Stimulated activated CD4-positive, alpha-beta T cell treated with anti-CD3 and anti-CD28 coated beads, TNF-alpha, amount 100 ng/mL, for 1 hour (primary cell): ENCODE data around the gene CASQ1.

Experiments
- DNase-seq, 3 donors: peaks; one replicate each; pipeline ENCODE4 v3.0.0-alpha.2; 2020; ENCODE audit warnings: low read depth in 3 of 3, low spot score in 1 of 3

CASQ1 gene

GRCh38 chr1:160189649-160190625, at the start of gene CASQ1:
Gene CASQ1, plus strand, starts transcription at chr1:160190575. Its CDS starts 177 bp downstream, at chr1:160190752.
- no peak for DNase-seq

- DNase-seq = no peak
These were observed 46.7 kb upstream of the CASQ1 start for GRCh38 chr1:160143695-160144094.

- no peak for DNase-seq
These were observed 45.5 kb upstream of the CASQ1 start for GRCh38 chr1:160144921-160145320.

GRCh38 chr1:160146107-160146506, 44.3 kb upstream of the CASQ1 start:
- no peak for DNase-seq

- DNase-seq = no peak
These were observed 42.3 kb upstream of the CASQ1 start for GRCh38 chr1:160148121-160148520.

GRCh38 chr1:160149233-160149632, 41.1 kb upstream of the CASQ1 start:
- no peak for DNase-seq

- DNase-seq = no peak
These were observed 40.7 kb upstream of the CASQ1 start for GRCh38 chr1:160149716-160150115.

- DNase-seq = no peak
These were observed 39.1 kb upstream of the CASQ1 start, which contains the start of gene ATP1A4 for GRCh38 chr1:160151303-160151702. Gene ATP1A4, plus strand, starts transcription at chr1:160151603. Its CDS starts 438 bp downstream, at chr1:160152041.

- DNase-seq = no peak
These were observed 35.6 kb upstream of the CASQ1 start for GRCh38 chr1:160154790-160155189.

- DNase-seq = no peak
These were observed 34.0 kb upstream of the CASQ1 start for GRCh38 chr1:160156361-160156760.

- DNase-seq = no peak
These were observed 33.2 kb upstream of the CASQ1 start for GRCh38 chr1:160157174-160157573.

- no peak for DNase-seq
These were observed 32.3 kb upstream of the CASQ1 start for GRCh38 chr1:160158031-160158430.

- no peak for DNase-seq
These were observed 31.8 kb upstream of the CASQ1 start for GRCh38 chr1:160158534-160158933.

- DNase-seq = no peak
These were observed 30.5 kb upstream of the CASQ1 start for GRCh38 chr1:160159846-160160245.

- DNase-seq = no peak
These were observed 28.2 kb upstream of the CASQ1 start for GRCh38 chr1:160161965-160162705.

- no peak for DNase-seq
These were observed 27.4 kb upstream of the CASQ1 start for GRCh38 chr1:160162931-160163330.

GRCh38 chr1:160163615-160164014, 26.8 kb upstream of the CASQ1 start:
- no peak for DNase-seq

- no peak for DNase-seq
These were observed 26.3 kb upstream of the CASQ1 start for GRCh38 chr1:160164121-160164520.

GRCh38 chr1:160166166-160166868, 24.1 kb upstream of the CASQ1 start:
- DNase-seq = no peak

GRCh38 chr1:160167056-160167455, 23.3 kb upstream of the CASQ1 start:
- no peak for DNase-seq

- no peak for DNase-seq
These were observed 22.8 kb upstream of the CASQ1 start for GRCh38 chr1:160167580-160167979.
